GM06990 (cell line): ENCODE measurements around the gene MINDY4.

Experiments
- DNase-seq: peaks from one replicate; pipeline ENCODE4 v3.0.0-alpha.2; 2011; ENCODE audit not compliant: insufficient read length; ENCODE audit errors: extremely low read depth
- H3K27me3 ChIP-seq: replicated peaks from 2 replicates; pipeline ENCODE4 v1.6.0; 2011; ENCODE audit warnings: low read length; ENCODE audit not compliant: control insufficient read depth, insufficient read depth
- H3K36me3 ChIP-seq: 2 replicates; pipeline ENCODE4 v1.5.1; 2011; ENCODE audit warnings: low read length; ENCODE audit not compliant: control insufficient read depth, insufficient read depth
- H3K4me3 ChIP-seq: replicated peaks from 2 replicates; pipeline ENCODE4 v1.5.1; 2011; ENCODE audit warnings: low read depth, mild to moderate bottlenecking, control low read depth, low read length
- TF ChIP-seq, protein P1 (sequence below): IDR thresholded peaks from 2 replicates; pipeline ENCODE4 v1.5.1; 2011; ENCODE audit warnings: low read length, control low read depth, mild to moderate bottlenecking, inconsistent platforms; ENCODE audit not compliant: insufficient read depth, poor library complexity, severe bottlenecking

Gene MINDY4

DNA sequence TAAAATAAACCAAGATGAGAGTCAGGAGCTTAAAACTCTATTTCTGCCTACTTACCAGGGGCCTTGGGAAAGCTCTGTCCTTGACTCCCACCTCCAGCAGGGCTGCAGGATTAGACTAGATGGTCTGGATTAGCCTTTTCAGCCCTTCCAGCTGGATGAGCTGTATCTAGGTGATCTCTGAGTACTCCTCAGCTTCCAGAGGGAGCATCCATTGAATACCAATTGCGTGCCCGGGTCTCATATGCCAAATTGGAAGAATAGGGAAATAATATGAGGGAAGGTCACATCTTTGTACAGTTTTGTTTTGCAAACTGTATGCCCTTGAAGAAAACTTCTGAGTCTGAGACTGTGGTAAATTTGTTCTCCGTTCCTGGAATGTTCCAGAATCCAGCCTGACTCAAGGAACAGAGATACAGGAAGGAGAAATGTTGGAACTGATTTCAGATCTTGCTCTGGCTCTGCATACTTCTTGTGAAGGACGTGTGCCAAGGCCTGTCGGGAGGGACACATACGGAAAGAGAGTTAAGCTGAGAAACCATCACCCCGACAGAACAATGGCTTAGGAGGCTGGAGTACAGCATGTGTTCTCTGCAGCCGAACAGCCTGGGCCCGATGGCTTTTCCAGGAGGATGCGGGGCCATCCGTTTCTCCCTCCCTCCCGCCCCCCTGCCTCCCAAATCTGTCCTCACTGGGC is 44.9 kb downstream of the MINDY4 start:
- DNase-seq: no peak
- Histone ChIP-seq H3K27me3 (no peaks in the 10 kb centered on the region), H3K36me3 (no peaks in the 10 kb centered on the region), H3K4me3 (no peak overlapping the region)
- TF ChIP-seq, protein P1, sequence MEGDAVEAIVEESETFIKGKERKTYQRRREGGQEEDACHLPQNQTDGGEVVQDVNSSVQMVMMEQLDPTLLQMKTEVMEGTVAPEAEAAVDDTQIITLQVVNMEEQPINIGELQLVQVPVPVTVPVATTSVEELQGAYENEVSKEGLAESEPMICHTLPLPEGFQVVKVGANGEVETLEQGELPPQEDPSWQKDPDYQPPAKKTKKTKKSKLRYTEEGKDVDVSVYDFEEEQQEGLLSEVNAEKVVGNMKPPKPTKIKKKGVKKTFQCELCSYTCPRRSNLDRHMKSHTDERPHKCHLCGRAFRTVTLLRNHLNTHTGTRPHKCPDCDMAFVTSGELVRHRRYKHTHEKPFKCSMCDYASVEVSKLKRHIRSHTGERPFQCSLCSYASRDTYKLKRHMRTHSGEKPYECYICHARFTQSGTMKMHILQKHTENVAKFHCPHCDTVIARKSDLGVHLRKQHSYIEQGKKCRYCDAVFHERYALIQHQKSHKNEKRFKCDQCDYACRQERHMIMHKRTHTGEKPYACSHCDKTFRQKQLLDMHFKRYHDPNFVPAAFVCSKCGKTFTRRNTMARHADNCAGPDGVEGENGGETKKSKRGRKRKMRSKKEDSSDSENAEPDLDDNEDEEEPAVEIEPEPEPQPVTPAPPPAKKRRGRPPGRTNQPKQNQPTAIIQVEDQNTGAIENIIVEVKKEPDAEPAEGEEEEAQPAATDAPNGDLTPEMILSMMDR: no peak

GRCh38 chr7:30816645-30817370 is 45.6 kb downstream of the MINDY4 start:
- Histone ChIP-seq H3K4me3 (no peak overlapping the region), H3K36me3 (no peaks in the 10 kb centered on the region), H3K27me3 (no peaks in the 10 kb centered on the region)
- DNase-seq: no peak
- TF ChIP-seq, protein P1: no peak

DNA sequence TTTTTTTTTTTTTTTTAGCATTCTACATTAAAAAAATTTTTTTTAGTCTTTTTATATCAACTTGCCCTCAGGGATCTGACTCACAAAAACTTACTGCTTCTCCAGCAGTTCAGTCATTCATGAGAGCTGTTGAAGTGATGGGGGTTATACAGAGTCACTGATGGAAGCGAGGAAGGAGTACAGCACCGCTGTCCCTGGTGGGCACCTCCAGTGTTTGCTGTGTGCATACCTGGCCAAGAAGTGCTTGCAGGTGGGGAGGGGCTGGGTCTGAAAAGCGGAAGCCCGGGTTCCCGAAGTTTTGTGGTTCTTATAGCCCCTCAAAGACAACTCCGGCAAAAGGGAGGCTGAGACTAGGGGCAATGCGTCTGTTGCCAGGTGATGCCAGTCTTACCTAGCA is 46.2 kb downstream of the MINDY4 start:
- Histone ChIP-seq H3K4me3 (no peak overlapping the region), H3K36me3 (no peaks in the 10 kb centered on the region), H3K27me3 (no peaks in the 10 kb centered on the region)
- TF ChIP-seq, protein P1: no peak
- no peak for DNase-seq

- Histone ChIP-seq H3K4me3 (no peak overlapping the region), H3K36me3 (no peaks in the 10 kb centered on the region), H3K27me3 (no peaks in the 10 kb centered on the region)
- TF ChIP-seq, protein P1: no peak
- no peak for DNase-seq
Measured at GRCh38 chr7:30824821-30825720, 53.9 kb downstream of the MINDY4 start.

DNA sequence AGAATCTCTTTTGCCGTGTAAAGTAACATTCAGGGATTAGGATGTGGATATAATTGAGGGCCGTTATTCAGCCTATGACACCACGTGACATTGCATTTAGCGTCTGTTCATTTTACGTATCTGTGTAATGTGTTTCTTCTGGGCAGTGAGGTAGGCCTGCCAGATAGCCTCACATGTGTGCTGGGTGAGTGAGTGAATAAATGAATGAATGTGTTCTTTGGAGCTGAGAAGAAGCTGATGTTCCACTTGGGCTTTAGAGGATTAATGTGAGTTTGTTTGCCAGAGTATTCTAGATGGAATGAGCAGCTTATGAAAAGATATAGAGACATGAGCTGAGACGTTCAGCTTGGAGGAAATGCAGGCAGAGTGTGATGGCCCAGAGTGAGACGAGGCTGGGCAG is 55.0 kb downstream of the MINDY4 start:
- H3K4me3 ChIP-seq: no peak overlapping the region
- TF ChIP-seq, protein P1: no peak
- no peak for DNase-seq
- H3K36me3 ChIP-seq: no peaks in the 10 kb centered on the region
- H3K27me3 ChIP-seq: no peaks in the 10 kb centered on the region
